Sigmoid colon (tissue), 7 donors: ENCODE results near the gene GPC5. TPM values are rescaled to one million over a fixed set of nuclear protein-coding genes. Genes with fewer than 3 reads are reported as not detected.

Experiments used
- DNase-seq: peaks from one replicate; pipeline ENCODE4 v3.0.0-alpha.2; 2019
- H3K27ac ChIP-seq, 4 donors: fragments of 200-600 bp; sonication (generic); one replicate each; pipeline ENCODE4 v1.5.1; 2016 to 2019; ENCODE audit warnings: mild to moderate bottlenecking in 1 of 4
- H3K27me3 ChIP-seq, 3 donors: fragments of 200-600 bp; sonication (generic); one replicate each; pipeline ENCODE4 v1.5.1; 2019; ENCODE audit warnings: mild to moderate bottlenecking in 1 of 3
- H3K36me3 ChIP-seq, 4 donors: fragments of 200-600 bp; sonication (generic); one replicate each; pipeline ENCODE4 v1.5.1; 2016 to 2019
- H3K4me1 ChIP-seq, 4 donors: fragments of 200-600 bp; sonication (generic); one replicate each; pipeline ENCODE4 v1.5.1; 2017 to 2019
- H3K4me3 ChIP-seq, 4 donors: fragments of 200-600 bp; sonication (generic); one replicate each; pipeline ENCODE4 v1.5.1; 2017 to 2019; ENCODE audit warnings: mild to moderate bottlenecking in 2 of 4, moderate library complexity in 1 of 4
- H3K9me3 ChIP-seq, 4 donors: fragments of 200-600 bp in 3 of 4; sonication (generic) in 3 of 4; one replicate each; pipeline versions ENCODE4 v1.5.1 to v1.6.1; 2013 to 2019
- EP300 ChIP-seq, 4 donors: sonication (generic); formaldehyde crosslinking; IDR thresholded peaks; one replicate each; pipeline ENCODE4 v1.6.1; 2017; ENCODE audit warnings: antibody characterized with exemption in 4 of 4
- POLR2A ChIP-seq, 2 donors: fragments of 450-650 bp; IDR thresholded peaks; one replicate each; pipeline ENCODE4 v1.6.1; 2016; ENCODE audit warnings: antibody characterized with exemption in 2 of 2, mild to moderate bottlenecking in 2 of 2, moderate library complexity in 2 of 2
- POLR2AphosphoS5 ChIP-seq, 4 donors: sonication (generic); formaldehyde crosslinking; IDR thresholded peaks; one replicate each; pipeline ENCODE4 v1.6.1; 2017; ENCODE audit warnings: antibody characterized with exemption in 4 of 4
- WGBS, 2 donors: extraction: QIAGEN DNeasy Blood & Tissue Kit; methylation state at CpG; one replicate each; pipeline ENCODE4 v1.1.7; 2013; 5-methylcytosine and 5-hydroxymethylcytosine counted together
- intact Hi-C: fragments of 100-400 bp; cut with DNase I; formaldehyde crosslinking; loops from one replicate; pipeline ENCODE4 v1.15.1; 2023
- polyA plus RNA-seq, 3 donors: library from polyadenylated mRNA; stranded (reverse); fragments of 200-250 nt; gene quantifications; one replicate each; pipeline ENCODE4 v1.2.3, GENCODE V29; 2013
- total RNA-seq, 4 donors: library from RNA; depleted of rRNA; stranded (reverse); fragments of >200 nt; gene quantifications; one replicate each; pipeline ENCODE4 v1.1.0, GENCODE V29; 2016
- TF ChIP-seq, protein P1 (sequence below), 4 experiments: fragments of 450-650 bp in 3 of 4; fragments of 200-600 bp in 1 of 4; IDR thresholded peaks; one replicate each; pipeline ENCODE4 v1.5.1; 2016 to 2019; ENCODE audit warnings: antibody characterized with exemption in 4 of 4, mild to moderate bottlenecking in 3 of 4, moderate library complexity in 2 of 4
- donor health status: healthy with polysubstance abuse.
- donor health status: Bipolar disorder and iron deficiency.
- donor health status: healthy.

The GPC5 gene
- total and polyA plus RNA-seq, 7 donors = 0.39 to 3.9 (median 2.9) TPM; not detected in 2

GRCh38 chr13:91710733-91711132 is 312.3 kb downstream of the GPC5 start:
- no peaks in the 10 kb centered on the region for H3K4me1 ChIP-seq
- no peak for TF ChIP-seq POLR2A (IDR thresholded peaks at IDR 0.05)
- TF ChIP-seq EP300 (IDR thresholded peaks at IDR 0.05) = no peak
- no peaks in the 10 kb centered on the region for H3K9me3 ChIP-seq
- H3K27me3 ChIP-seq = no peaks in the 10 kb centered on the region
- intact Hi-C loops = no loop called here
- no peaks in the 10 kb centered on the region for H3K36me3 ChIP-seq
- no peak for DNase-seq
- WGBS, 2 donors = 87 to 91% methylated on average over 3 of the region's 3 CpGs
- H3K27ac ChIP-seq = no peak overlapping the region
- H3K4me3 ChIP-seq = no peak overlapping the region

GRCh38 chr13:91714855-91715254 is 316.4 kb downstream of the GPC5 start:
- TF ChIP-seq EP300 (IDR thresholded peaks at IDR 0.05) (no peak), POLR2AphosphoS5 (IDR thresholded peaks at IDR 0.05) (no peak)
- TF ChIP-seq, protein P1, sequence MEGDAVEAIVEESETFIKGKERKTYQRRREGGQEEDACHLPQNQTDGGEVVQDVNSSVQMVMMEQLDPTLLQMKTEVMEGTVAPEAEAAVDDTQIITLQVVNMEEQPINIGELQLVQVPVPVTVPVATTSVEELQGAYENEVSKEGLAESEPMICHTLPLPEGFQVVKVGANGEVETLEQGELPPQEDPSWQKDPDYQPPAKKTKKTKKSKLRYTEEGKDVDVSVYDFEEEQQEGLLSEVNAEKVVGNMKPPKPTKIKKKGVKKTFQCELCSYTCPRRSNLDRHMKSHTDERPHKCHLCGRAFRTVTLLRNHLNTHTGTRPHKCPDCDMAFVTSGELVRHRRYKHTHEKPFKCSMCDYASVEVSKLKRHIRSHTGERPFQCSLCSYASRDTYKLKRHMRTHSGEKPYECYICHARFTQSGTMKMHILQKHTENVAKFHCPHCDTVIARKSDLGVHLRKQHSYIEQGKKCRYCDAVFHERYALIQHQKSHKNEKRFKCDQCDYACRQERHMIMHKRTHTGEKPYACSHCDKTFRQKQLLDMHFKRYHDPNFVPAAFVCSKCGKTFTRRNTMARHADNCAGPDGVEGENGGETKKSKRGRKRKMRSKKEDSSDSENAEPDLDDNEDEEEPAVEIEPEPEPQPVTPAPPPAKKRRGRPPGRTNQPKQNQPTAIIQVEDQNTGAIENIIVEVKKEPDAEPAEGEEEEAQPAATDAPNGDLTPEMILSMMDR (IDR thresholded peaks at IDR 0.05) = no peak
- Histone ChIP-seq H3K27ac (no peak overlapping the region), H3K36me3 (no peaks in the 10 kb centered on the region), H3K4me3 (no peak overlapping the region), H3K4me1 (no peaks in the 10 kb centered on the region), H3K27me3 (no peaks in the 10 kb centered on the region), H3K9me3 (no peaks in the 10 kb centered on the region)
- WGBS, 2 donors = 66 to 73% methylated on average over 3 of the region's 3 CpGs
- intact Hi-C loops = no loop called here
- no peak for DNase-seq

DNA sequence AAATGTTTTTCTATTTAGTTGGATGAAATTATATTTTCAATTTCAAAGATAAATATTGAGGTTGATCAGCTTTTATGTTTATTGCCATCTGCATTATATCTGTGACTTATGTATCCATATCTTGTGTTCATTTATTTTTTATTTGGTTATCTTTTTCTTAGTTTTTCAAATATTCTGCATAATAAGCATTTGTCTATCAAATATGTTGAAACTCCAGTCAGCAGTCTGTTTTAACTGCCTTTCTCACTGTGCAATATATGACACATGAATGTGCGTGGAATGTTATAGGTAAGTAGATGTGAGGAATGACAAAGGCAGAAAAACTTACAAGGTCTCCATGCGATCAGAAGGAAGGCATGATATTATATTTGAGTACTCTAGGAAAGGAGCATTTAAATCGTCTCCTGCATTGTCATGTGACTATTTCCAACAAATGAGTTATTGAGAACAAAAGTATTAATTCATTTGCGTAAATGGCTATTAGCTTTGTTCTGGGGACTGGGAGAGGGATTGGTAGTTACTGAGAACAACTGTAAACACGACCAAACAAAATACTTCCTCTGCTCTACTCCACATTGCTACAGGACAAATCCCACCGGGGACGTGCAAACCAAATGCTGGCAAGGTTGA is 318.1 kb downstream of the GPC5 start:
- no peaks in the 10 kb centered on the region for H3K27me3 ChIP-seq
- TF ChIP-seq, protein P1 (IDR thresholded peaks at IDR 0.05) = no peak
- TF ChIP-seq EP300 (IDR thresholded peaks at IDR 0.05) = no peak
- TF ChIP-seq POLR2A (IDR thresholded peaks at IDR 0.05) = no peak
- no peak for TF ChIP-seq POLR2AphosphoS5 (IDR thresholded peaks at IDR 0.05)
- no peak overlapping the region for H3K27ac ChIP-seq
- intact Hi-C loops = no loop called here
- 84 to 85% methylated on average over 7 of the region's 7 CpGs for WGBS, 2 donors
- no peak overlapping the region for H3K4me3 ChIP-seq
- no peaks in the 10 kb centered on the region for H3K9me3 ChIP-seq
- DNase-seq = no peak
- H3K36me3 ChIP-seq = no peaks in the 10 kb centered on the region
- H3K4me1 ChIP-seq = no peaks in the 10 kb centered on the region

- no peak for DNase-seq
- WGBS, 2 donors = 21 to 37% methylated on average over 3 of the region's 3 CpGs
- H3K4me3 ChIP-seq = no peak overlapping the region
- H3K9me3 ChIP-seq = no peaks in the 10 kb centered on the region
- no peak for TF ChIP-seq EP300 (IDR thresholded peaks at IDR 0.05)
- TF ChIP-seq, protein P1 (IDR thresholded peaks at IDR 0.05) = no peak
- peaks cover 0 to 6% (median 2%) of the 10 kb centered on the region in 4 donors for H3K4me1 ChIP-seq
- H3K27me3 ChIP-seq = no peaks in the 10 kb centered on the region
- H3K27ac ChIP-seq = no peak overlapping the region
- intact Hi-C loops = no loop called here
- H3K36me3 ChIP-seq = no peaks in the 10 kb centered on the region
Observed at GRCh38 chr13:91719033-91719432, 320.6 kb downstream of the GPC5 start.

DNA sequence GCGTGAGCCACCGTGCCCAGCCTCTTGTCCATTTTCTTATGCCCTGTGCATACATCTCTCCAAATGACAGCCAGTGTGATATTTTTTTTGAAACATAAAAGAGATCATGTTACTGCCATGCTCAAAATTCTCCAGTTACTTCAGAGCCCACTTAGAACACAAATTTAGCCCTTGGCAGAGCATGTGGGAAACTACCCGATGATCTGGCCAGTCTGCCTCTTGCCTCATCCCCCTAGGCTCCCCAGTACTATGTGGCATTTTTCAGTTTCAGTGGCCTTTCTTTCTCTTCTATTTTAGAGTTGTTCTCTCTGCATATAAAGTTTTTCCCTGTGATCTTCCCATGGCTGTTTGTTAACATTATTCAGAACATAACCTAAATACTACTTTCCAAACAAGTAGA is 323.0 kb downstream of the GPC5 start:
- intact Hi-C loops = loop anchor here (10.0 kb wide), 2 partner anchors 407 to 587 kb away; no protein-coding TSS in a partner anchor
- H3K4me1 ChIP-seq = peaks cover 0 to 6% (median 2%) of the 10 kb centered on the region in 4 donors
- TF ChIP-seq POLR2A (IDR thresholded peaks at IDR 0.05) = no peak
- TF ChIP-seq POLR2AphosphoS5 (IDR thresholded peaks at IDR 0.05) = no peak
- no peak for DNase-seq
- H3K27me3 ChIP-seq = no peaks in the 10 kb centered on the region
- H3K36me3 ChIP-seq = no peaks in the 10 kb centered on the region
- no peak overlapping the region for H3K27ac ChIP-seq
- no peak overlapping the region for H3K4me3 ChIP-seq
- H3K9me3 ChIP-seq = no peaks in the 10 kb centered on the region
- WGBS, 2 donors = 84 to 93% methylated on average over 3 of the region's 3 CpGs
